Central memory CD8-positive, alpha-beta T cell (primary cell): ENCODE measurements around the gene MS4A4A.

Experiments
- ATAC-seq: fragments of 150-1000 bp; cut with Tn5 transposase; replicated peaks from 2 replicates; pipeline ENCODE4 v1.10.0; 2022; ENCODE audit warnings: mild to moderate bottlenecking, moderate FRiP score, moderate number of reproducible peaks; ENCODE audit not compliant: poor library complexity, severe bottlenecking; ENCODE audit errors: extremely low read depth
- DNase-seq, 2 donors: peaks; one replicate each; pipeline ENCODE4 v3.0.0; 2021; ENCODE audit warnings: low spot score in 2 of 2
- H3K27ac Mint-ChIP-seq: one replicate; pipeline ENCODE4 v1.8.0; 2022; ENCODE audit warnings: low read depth, mild to moderate bottlenecking, moderate library complexity, mixed read lengths
- H3K27me3 Mint-ChIP-seq: one replicate; pipeline ENCODE4 v1.8.0; 2022; ENCODE audit warnings: mixed read lengths
- H3K36me3 Mint-ChIP-seq: one replicate; pipeline ENCODE4 v1.8.0; 2022; ENCODE audit warnings: mild to moderate bottlenecking, moderate library complexity, mixed read lengths; ENCODE audit not compliant: insufficient read depth
- H3K4me1 Mint-ChIP-seq: one replicate; pipeline ENCODE4 v1.8.0; 2022; ENCODE audit warnings: mixed read lengths
- H3K4me3 Mint-ChIP-seq: one replicate; pipeline ENCODE4 v1.8.0; 2022; ENCODE audit warnings: mild to moderate bottlenecking, moderate library complexity, mixed read lengths
- H3K9me3 Mint-ChIP-seq: one replicate; pipeline ENCODE4 v1.8.0; 2022; ENCODE audit warnings: mixed read lengths

The MS4A4A gene

GRCh38 chr11:60310407-60310998 is 30.0 kb downstream of the MS4A4A start:
- H3K27me3 Mint-ChIP-seq: peaks cover 36% of the 10 kb centered on the region
- ATAC-seq (no peak), DNase-seq (no peak)
- H3K36me3 Mint-ChIP-seq: peaks cover 2% of the 10 kb centered on the region
- H3K27ac Mint-ChIP-seq: no peak overlapping the region
- no peaks in the 10 kb centered on the region for H3K4me1 Mint-ChIP-seq
- H3K9me3 Mint-ChIP-seq: no peaks in the 10 kb centered on the region
- no peak overlapping the region for H3K4me3 Mint-ChIP-seq

- Mint-ChIP-seq H3K9me3 (peaks cover 8% of the 10 kb centered on the region), H3K4me3 (no peak overlapping the region), H3K27me3 (peaks cover 47% of the 10 kb centered on the region), H3K36me3 (peaks cover 2% of the 10 kb centered on the region), H3K27ac (no peak overlapping the region), H3K4me1 (no peaks in the 10 kb centered on the region)
- ATAC-seq (no peak), DNase-seq (no peak)
Observed at GRCh38 chr11:60314635-60315321, 34.3 kb downstream of the MS4A4A start.

- peaks cover 2% of the 10 kb centered on the region for H3K36me3 Mint-ChIP-seq
- no peak overlapping the region for H3K27ac Mint-ChIP-seq
- ATAC-seq (no peak), DNase-seq (no peak)
- no peak overlapping the region for H3K4me3 Mint-ChIP-seq
- H3K27me3 Mint-ChIP-seq: peaks cover 58% of the 10 kb centered on the region
- H3K9me3 Mint-ChIP-seq: peaks cover 16% of the 10 kb centered on the region
- H3K4me1 Mint-ChIP-seq: no peaks in the 10 kb centered on the region
Observed at GRCh38 chr11:60315871-60316270, 35.4 kb downstream of the MS4A4A start.

DNA sequence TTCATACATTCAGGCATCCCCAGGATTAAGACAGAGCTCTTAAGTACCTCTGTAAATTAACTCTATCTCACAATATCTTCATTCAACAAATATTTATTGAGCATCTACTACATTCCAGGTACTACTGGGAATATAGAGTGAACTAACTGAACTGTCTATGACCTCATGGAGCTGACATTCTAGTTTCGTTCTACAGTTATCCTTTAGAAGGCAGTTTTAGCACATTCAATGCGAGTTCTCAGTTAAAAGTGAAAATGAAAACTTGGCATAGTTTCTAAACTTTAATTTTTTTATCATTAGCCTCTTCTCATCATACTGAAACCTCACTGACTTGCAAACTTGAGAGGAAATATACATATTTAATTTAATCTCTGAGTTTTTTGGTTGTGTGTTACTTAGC is 35.9 kb downstream of the MS4A4A start:
- no peak for ATAC-seq
- Mint-ChIP-seq H3K4me3 (no peak overlapping the region), H3K9me3 (peaks cover 21% of the 10 kb centered on the region)

DNA sequence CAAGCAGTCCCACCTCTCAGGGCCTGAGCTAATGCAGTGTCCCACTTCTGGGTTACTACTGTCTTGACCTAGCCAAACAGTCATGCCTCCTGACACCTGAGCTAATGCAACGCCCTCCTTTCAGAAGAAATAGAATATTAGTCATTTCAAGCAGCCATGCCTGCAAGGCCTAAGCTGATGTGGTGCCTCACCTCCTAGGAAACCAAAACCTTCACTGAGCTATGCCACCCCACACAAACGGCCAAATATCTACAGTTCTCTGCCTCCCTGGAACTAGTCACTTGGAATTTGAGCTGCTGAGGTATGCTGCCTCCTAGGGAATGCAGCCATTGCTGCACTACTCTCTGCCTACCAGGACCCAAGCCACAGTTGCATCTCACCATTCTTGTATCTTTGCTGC is 38.3 kb downstream of the MS4A4A start:
- ATAC-seq (no peak), DNase-seq (no peak)
- H3K9me3 Mint-ChIP-seq: peaks cover 23% of the 10 kb centered on the region
- H3K36me3 Mint-ChIP-seq: peaks cover 2% of the 10 kb centered on the region
- H3K4me3 Mint-ChIP-seq: no peak overlapping the region
- no peak overlapping the region for H3K27ac Mint-ChIP-seq
- H3K27me3 Mint-ChIP-seq: peaks cover 86% of the 10 kb centered on the region
- no peaks in the 10 kb centered on the region for H3K4me1 Mint-ChIP-seq

More for the DNA sequence above, 35.9 kb downstream of the MS4A4A start:
- Mint-ChIP-seq H3K36me3 (peaks cover 2% of the 10 kb centered on the region), H3K27ac (no peak overlapping the region), H3K4me1 (no peaks in the 10 kb centered on the region), H3K27me3 (peaks cover 62% of the 10 kb centered on the region)
- DNase-seq: no peak

DNA sequence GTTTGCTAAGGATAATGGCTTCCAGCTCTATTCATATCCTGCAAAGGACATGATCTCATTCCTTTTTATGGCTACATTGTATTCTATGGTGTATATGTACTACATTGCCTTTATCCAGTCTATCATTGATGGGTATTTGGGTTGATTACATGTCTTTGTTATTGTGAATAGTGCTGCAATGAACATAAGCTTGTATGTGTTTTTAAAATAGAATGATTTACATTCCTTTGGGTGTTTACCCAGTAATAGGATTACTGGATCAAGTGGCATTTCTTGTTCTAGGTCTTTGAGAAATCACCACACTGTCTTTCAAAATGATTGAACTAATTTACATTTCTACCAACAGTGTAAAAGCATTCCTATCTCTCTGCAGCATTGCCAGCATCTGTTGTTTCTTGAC is 40.6 kb downstream of the MS4A4A start:
- H3K27ac Mint-ChIP-seq: no peak overlapping the region
- no peak for ATAC-seq

GRCh38 chr11:60326955-60327354 is 46.5 kb downstream of the MS4A4A start, which contains the start of gene MS4A6E:
Gene MS4A6E (plus strand): TSS chr11:60327255. CDS start chr11:60334896, 7,641 bp downstream.
- ATAC-seq: no peak
- no peak within 1 kb of the TSS for H3K27ac Mint-ChIP-seq
- H3K4me1 Mint-ChIP-seq: no peaks in the 10 kb centered on the region
- no peak within 1 kb of the TSS for H3K4me3 Mint-ChIP-seq
- no peak for DNase-seq
- H3K9me3 Mint-ChIP-seq: no peaks in the 10 kb centered on the region
- no peaks in the 10 kb centered on the region for H3K36me3 Mint-ChIP-seq
- H3K27me3 Mint-ChIP-seq: peaks cover 32% of the 10 kb centered on the region

More for the DNA sequence above, 40.6 kb downstream of the MS4A4A start:
- Mint-ChIP-seq H3K36me3 (peaks cover 2% of the 10 kb centered on the region), H3K27me3 (peaks cover 86% of the 10 kb centered on the region), H3K9me3 (peaks cover 23% of the 10 kb centered on the region), H3K4me3 (no peak overlapping the region), H3K4me1 (no peaks in the 10 kb centered on the region)
- no peak for DNase-seq

DNA sequence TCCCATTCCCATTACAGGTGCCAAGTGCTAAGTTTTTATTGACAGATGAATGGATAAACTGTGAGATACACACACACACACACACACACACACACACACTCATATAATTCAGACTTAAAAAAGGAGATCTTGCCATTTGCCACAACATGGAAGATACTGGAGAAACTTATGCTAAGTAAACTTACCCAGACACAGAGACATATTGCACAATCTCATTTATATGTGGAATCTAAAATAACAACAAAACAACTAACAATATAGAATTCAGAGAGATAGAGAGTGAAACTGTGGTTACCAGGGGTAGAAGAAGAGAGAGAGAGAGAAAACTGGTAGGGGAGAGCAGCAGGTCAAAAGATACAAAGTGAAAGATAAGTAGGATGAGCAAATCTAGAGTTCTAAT is 48.0 kb downstream of the MS4A4A start:
- Mint-ChIP-seq H3K4me1 (no peaks in the 10 kb centered on the region), H3K4me3 (no peak overlapping the region), H3K27ac (no peak overlapping the region), H3K9me3 (no peaks in the 10 kb centered on the region), H3K36me3 (no peaks in the 10 kb centered on the region), H3K27me3 (peaks cover 27% of the 10 kb centered on the region)
- DNase-seq (no peak), ATAC-seq (no peak)

- DNase-seq: no peak
- Mint-ChIP-seq H3K9me3 (no peaks in the 10 kb centered on the region), H3K4me1 (no peaks in the 10 kb centered on the region), H3K36me3 (no peaks in the 10 kb centered on the region), H3K27me3 (peaks cover 18% of the 10 kb centered on the region), H3K27ac (no peak overlapping the region), H3K4me3 (no peak overlapping the region)
- ATAC-seq: no peak
Observed at GRCh38 chr11:60332846-60333245, 52.4 kb downstream of the MS4A4A start.

DNA sequence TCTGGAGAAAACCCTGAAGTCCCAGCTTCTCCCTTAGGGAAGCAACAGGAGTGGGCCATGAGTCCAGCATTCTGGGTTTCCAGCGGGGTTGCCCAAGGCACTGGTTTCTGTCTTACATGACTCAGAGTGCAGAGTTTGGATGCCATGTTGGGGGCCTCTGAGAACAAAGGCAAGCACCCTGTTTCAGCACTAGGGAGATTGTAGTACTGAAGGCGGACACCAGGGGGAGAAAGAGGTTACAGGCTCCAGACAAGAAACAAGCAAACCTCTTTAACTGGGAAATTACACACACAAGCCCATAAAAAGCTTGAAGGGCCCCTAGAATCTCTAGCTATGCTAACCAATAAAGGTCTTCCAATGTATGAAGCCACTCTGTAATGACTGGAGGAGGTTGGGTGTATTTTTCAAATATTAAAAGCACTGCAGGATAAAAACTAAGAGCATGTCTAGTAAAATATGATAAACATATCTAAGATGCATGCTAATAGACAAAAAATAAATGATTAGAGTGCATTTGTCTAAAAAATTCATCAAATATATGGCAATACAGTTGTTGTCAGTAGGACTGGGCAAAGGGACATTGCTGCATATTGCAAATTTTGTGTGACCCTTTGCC is 53.6 kb downstream of the MS4A4A start:
- no peaks in the 10 kb centered on the region for H3K4me1 Mint-ChIP-seq
- no peak overlapping the region for H3K4me3 Mint-ChIP-seq
- H3K9me3 Mint-ChIP-seq: no peaks in the 10 kb centered on the region
- H3K36me3 Mint-ChIP-seq: no peaks in the 10 kb centered on the region
- peak; percentile 38 to 49 for DNase-seq
- no peak overlapping the region for H3K27ac Mint-ChIP-seq
- ATAC-seq: peak; percentile 43
- H3K27me3 Mint-ChIP-seq: peaks cover 31% of the 10 kb centered on the region

DNA sequence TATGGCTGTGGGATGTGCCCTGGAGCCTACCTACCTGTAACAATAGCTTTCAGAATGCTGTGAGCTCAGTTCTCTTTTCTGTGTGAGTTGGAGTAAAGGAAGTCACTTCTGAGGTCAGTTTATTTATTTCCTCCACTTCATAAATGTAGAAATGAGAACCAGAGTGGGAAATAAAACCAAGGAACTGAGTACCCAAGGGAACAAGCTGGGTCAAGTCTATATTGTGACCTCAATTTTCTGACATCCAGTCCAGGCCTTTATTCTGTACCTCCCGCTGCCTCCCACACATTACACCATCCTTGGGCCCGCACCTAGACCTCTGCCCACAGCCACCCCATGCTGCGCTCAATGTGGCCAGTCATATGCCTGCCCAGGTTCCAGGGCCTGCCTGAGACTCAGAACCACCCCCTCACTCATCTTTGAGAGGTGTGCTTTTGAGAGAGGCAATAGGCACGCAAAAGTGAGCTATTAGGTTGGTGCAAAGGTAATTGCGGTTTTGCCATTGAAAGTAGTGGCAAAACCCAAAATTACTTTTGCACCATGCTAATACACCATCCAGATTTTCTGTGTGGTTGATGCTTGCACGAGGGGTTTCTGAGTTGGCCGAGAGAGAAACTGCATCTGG is 56.4 kb downstream of the MS4A4A start:
- Mint-ChIP-seq H3K27ac (no peak overlapping the region), H3K27me3 (peaks cover 38% of the 10 kb centered on the region), H3K9me3 (no peaks in the 10 kb centered on the region), H3K36me3 (peaks cover 2% of the 10 kb centered on the region), H3K4me3 (no peak overlapping the region), H3K4me1 (no peaks in the 10 kb centered on the region)
- no peak for ATAC-seq
- no peak for DNase-seq

DNA sequence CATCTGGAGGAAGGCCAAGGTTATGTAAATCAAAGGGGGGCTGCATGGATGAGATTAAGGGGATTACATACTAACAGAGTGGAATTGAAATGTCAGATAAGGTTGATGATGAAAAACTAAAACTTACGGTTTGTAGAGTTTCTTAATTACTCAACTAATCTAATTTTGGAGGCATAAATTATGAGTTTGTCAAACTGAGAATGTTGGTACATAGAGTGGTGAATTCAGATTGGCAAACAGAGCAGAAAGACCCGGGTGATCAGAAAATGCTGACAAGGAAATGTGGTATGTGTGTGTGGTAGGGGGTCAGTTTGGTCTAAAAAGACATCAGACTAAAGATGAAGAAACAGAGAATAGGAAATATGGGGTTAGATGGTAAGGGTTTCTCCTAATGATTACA is 57.6 kb downstream of the MS4A4A start:
- H3K9me3 Mint-ChIP-seq: no peaks in the 10 kb centered on the region
- H3K4me1 Mint-ChIP-seq: no peaks in the 10 kb centered on the region
- H3K36me3 Mint-ChIP-seq: peaks cover 2% of the 10 kb centered on the region
- ATAC-seq (no peak), DNase-seq (no peak)
- no peak overlapping the region for H3K4me3 Mint-ChIP-seq
- peaks cover 40% of the 10 kb centered on the region for H3K27me3 Mint-ChIP-seq
- H3K27ac Mint-ChIP-seq: no peak overlapping the region
